HepG2 (cell line): ENCODE data around the gene KRTDAP. TPM values are rescaled to one million over a fixed set of nuclear protein-coding genes. Genes with fewer than 3 reads are reported as not detected.
A peak's percentile ranks its signal among the peaks of the same experiment; 100 is the strongest.

Source experiments
- ATF6 ChIP-seq: sonication (generic); formaldehyde crosslinking; conservative IDR thresholded peaks from 2 replicates; pipeline ENCODE4 v1.4.0; 2020; ENCODE audit warnings: missing genetic modification reagents
- ESRRA ChIP-seq: sonication (generic); formaldehyde crosslinking; IDR thresholded peaks from 2 replicates; pipeline ENCODE4 v1.5.1; 2020; ENCODE audit warnings: mild to moderate bottlenecking, low read depth, missing genetic modification reagents
- MZF1 ChIP-seq: sonication (generic); formaldehyde crosslinking; IDR thresholded peaks from 2 replicates; pipeline ENCODE4 v1.8.1; 2023; ENCODE audit warnings: mild to moderate bottlenecking, missing genetic modification reagents, borderline replicate concordance
- NFRKB ChIP-seq: fragments of 450-650 bp; IDR thresholded peaks from 2 replicates; pipeline ENCODE4 v1.6.1; 2017
- NFYC ChIP-seq: IDR thresholded peaks from 2 replicates; pipeline ENCODE4 v1.6.1; 2016; ENCODE audit warnings: missing genetic modification reagents, missing compliant biosample characterization
- POLR2AphosphoS2 ChIP-seq: IDR thresholded peaks from 2 replicates; pipeline ENCODE4 v1.6.1; 2011; ENCODE audit warnings: low read depth, low read length, improper control_type of control experiment
- SAFB2 ChIP-seq: sonication (generic); formaldehyde crosslinking; IDR thresholded peaks from 2 replicates; pipeline ENCODE4 v1.5.1; 2020; ENCODE audit warnings: missing genetic modification reagents, low read depth, mild to moderate bottlenecking, borderline replicate concordance
- SALL2 ChIP-seq: sonication (generic); formaldehyde crosslinking; IDR thresholded peaks from 2 replicates; pipeline ENCODE4 v1.8.1; 2023; ENCODE audit warnings: mild to moderate bottlenecking, missing genetic modification reagents, inconsistent platforms
- SMC3 ChIP-seq: IDR thresholded peaks from 2 replicates; pipeline ENCODE4 v1.6.1; 2011; ENCODE audit warnings: low read length, improper control_type of control experiment
- SRSF9 ChIP-seq: fragments of 200-400 bp; formaldehyde crosslinking; IDR thresholded peaks from 2 replicates; pipeline ENCODE4 v1.6.1; 2018; ENCODE audit warnings: borderline replicate concordance, mild to moderate bottlenecking, low read depth, low read length; ENCODE audit not compliant: insufficient read depth, poor library complexity, severe bottlenecking
- STAT6 ChIP-seq: sonication (generic); formaldehyde crosslinking; IDR thresholded peaks from 2 replicates; pipeline ENCODE4 v1.4.0; 2020; ENCODE audit warnings: missing genetic modification reagents, mild to moderate bottlenecking, borderline replicate concordance
- TCF7 ChIP-seq: sonication (generic); IDR thresholded peaks from 2 replicates; pipeline ENCODE4 v1.6.1; 2016; ENCODE audit warnings: antibody characterized with exemption, low read depth
- TRAFD1 ChIP-seq: sonication (generic); formaldehyde crosslinking; IDR thresholded peaks from 2 replicates; pipeline ENCODE4 v1.5.1; 2020; ENCODE audit warnings: missing genetic modification reagents, mild to moderate bottlenecking, borderline replicate concordance
- ZNF101 ChIP-seq: sonication (generic); formaldehyde crosslinking; IDR thresholded peaks from 2 replicates; pipeline ENCODE4 v1.4.0; 2020; ENCODE audit warnings: mild to moderate bottlenecking, low read depth, missing genetic modification reagents, borderline replicate concordance
- ZNF143 ChIP-seq: sonication (generic); formaldehyde crosslinking; IDR thresholded peaks from 2 replicates; pipeline ENCODE4 v1.4.0; 2020; ENCODE audit warnings: missing genetic modification reagents
- ZNF274 ChIP-seq: sonication (generic); formaldehyde crosslinking; IDR thresholded peaks from 2 replicates; pipeline ENCODE4 v1.5.1; 2020; ENCODE audit warnings: mild to moderate bottlenecking, missing genetic modification reagents
- ZNF33A ChIP-seq: sonication (generic); formaldehyde crosslinking; IDR thresholded peaks from 2 replicates; pipeline ENCODE4 v1.5.1; 2020; ENCODE audit warnings: missing genetic modification reagents, mild to moderate bottlenecking, moderate library complexity, borderline replicate concordance
- ZNF512B ChIP-seq: sonication (generic); formaldehyde crosslinking; IDR thresholded peaks from 2 replicates; pipeline ENCODE4 v1.5.1; 2020; ENCODE audit warnings: missing genetic modification reagents, mild to moderate bottlenecking, borderline replicate concordance
- ZNF557 ChIP-seq: sonication (generic); formaldehyde crosslinking; IDR thresholded peaks from 2 replicates; pipeline ENCODE4 v1.4.0; 2020; ENCODE audit warnings: missing genetic modification reagents
- ZNF83 ChIP-seq: sonication (generic); formaldehyde crosslinking; IDR thresholded peaks from 2 replicates; pipeline ENCODE4 v1.4.0; 2020; ENCODE audit warnings: missing genetic modification reagents, mild to moderate bottlenecking, borderline replicate concordance
- ZNF850 ChIP-seq: sonication (generic); formaldehyde crosslinking; conservative IDR thresholded peaks from 2 replicates; pipeline ENCODE4 v1.9.0; 2021; ENCODE audit warnings: mild to moderate bottlenecking, missing genetic modification reagents
- polyA plus RNA-seq, 8 experiments: library from polyadenylated mRNA; depleted of rRNA in 3 of 8; stranded (reverse) in 7 of 8; unstranded in 1 of 8; fragments of >200 nt; fragmentation: Illumina TruSeq in 4 of 8; extraction: Trizol in 4 of 8; gene quantifications; 2 replicates each; pipeline versions ENCODE4 v1.2.1 to v1.2.3, GENCODE V29; 2011 to 2016; ENCODE audit warnings: low read depth in 4 of 8, missing spikeins in 1 of 8, mixed read lengths in 1 of 8; ENCODE audit not compliant: insufficient read depth in 1 of 8
- total RNA-seq, 5 experiments: library from RNA; depleted of rRNA; stranded (reverse); fragments of >200 nt; fragmentation: Illumina TruSeq; extraction: Trizol; gene quantifications; 2 replicates each; pipeline ENCODE4 v1.2.3, GENCODE V29; 2016; ENCODE audit warnings: low read depth in 1 of 5

Gene KRTDAP
- total and polyA plus RNA-seq, 2 of the 13 experiments (the other 11 are each of a cell fraction or from before 2014, with no cell fraction given), result 0.86 to 1.5 TPM

- TF ChIP-seq STAT6 (no peak), ESRRA (CRISPR knock-in tag) (no peak), TCF7 (no peak), SRSF9 (no peak), ZNF850 (CRISPR knock-in tag) (no peak), ZNF101 (no peak), ZNF512B (CRISPR knock-in tag) (no peak), NFYC (CRISPR knock-in tag) (no peak), ZNF274 (CRISPR knock-in tag) (no peak), POLR2AphosphoS2 (no peak), MZF1 (CRISPR knock-in tag) (no peak), NFRKB (no peak), ZNF33A (CRISPR knock-in tag) (no peak), SMC3 (no peak; the same call in 1 of the 2 replicates), SALL2 (CRISPR knock-in tag) (0 out of 2 replicates have a peak, but pooled peaks have one; percentile 50), SAFB2 (CRISPR knock-in tag) (no peak), ZNF143 (CRISPR knock-in tag) (peak; percentile 10; the same call in 1 of the 2 replicates), TRAFD1 (CRISPR knock-in tag) (no peak), ZNF83 (CRISPR knock-in tag) (no peak), ATF6 (no peak), ZNF557 (CRISPR knock-in tag) (no peak)
These were observed 31.4 kb downstream of the KRTDAP start (continued) for GRCh38 chr19:35458731-35459391.
